ENCODE measurements around the gene ATR.

The ATR gene

DNA sequence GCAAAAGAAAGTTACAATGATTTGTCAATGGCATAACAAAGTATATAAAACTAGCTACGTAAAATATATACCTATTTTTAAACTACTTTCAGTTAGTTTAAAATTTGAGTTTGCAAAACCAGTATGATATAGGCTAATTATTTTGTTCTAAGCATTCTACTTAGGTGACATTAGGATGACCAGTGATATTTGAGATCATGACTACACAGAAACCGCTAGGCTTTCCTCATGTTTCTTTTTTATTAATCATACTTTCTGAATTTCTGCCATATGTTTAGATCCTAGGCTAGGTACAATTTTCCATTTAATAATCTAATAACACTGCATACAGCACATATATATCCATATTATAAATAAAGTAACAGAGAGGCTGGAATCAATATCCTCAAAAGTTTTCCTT, 78.3 kb downstream of the ATR start:
- no peak overlapping the region for H3K4me3 ChIP-seq (ENCODE audit: low read depth, low read length)
- no peak for DNase-seq (ENCODE audit: low read depth)
- TF ChIP-seq, protein P1, sequence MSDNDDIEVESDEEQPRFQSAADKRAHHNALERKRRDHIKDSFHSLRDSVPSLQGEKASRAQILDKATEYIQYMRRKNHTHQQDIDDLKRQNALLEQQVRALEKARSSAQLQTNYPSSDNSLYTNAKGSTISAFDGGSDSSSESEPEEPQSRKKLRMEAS (IDR thresholded peaks at IDR 0.05; ENCODE audit: low read depth, low read length), result no peak
- TF ChIP-seq, protein P2, sequence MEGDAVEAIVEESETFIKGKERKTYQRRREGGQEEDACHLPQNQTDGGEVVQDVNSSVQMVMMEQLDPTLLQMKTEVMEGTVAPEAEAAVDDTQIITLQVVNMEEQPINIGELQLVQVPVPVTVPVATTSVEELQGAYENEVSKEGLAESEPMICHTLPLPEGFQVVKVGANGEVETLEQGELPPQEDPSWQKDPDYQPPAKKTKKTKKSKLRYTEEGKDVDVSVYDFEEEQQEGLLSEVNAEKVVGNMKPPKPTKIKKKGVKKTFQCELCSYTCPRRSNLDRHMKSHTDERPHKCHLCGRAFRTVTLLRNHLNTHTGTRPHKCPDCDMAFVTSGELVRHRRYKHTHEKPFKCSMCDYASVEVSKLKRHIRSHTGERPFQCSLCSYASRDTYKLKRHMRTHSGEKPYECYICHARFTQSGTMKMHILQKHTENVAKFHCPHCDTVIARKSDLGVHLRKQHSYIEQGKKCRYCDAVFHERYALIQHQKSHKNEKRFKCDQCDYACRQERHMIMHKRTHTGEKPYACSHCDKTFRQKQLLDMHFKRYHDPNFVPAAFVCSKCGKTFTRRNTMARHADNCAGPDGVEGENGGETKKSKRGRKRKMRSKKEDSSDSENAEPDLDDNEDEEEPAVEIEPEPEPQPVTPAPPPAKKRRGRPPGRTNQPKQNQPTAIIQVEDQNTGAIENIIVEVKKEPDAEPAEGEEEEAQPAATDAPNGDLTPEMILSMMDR (IDR thresholded peaks at IDR 0.05; ENCODE audit: low read depth, low read length), result no peak
- TF ChIP-seq POLR2A (IDR thresholded peaks at IDR 0.05; ENCODE audit: extremely low read depth, insufficient read length), result no peak
- TF ChIP-seq MYC (IDR thresholded peaks at IDR 0.05; ENCODE audit: low read depth, low read length), result no peak

DNA sequence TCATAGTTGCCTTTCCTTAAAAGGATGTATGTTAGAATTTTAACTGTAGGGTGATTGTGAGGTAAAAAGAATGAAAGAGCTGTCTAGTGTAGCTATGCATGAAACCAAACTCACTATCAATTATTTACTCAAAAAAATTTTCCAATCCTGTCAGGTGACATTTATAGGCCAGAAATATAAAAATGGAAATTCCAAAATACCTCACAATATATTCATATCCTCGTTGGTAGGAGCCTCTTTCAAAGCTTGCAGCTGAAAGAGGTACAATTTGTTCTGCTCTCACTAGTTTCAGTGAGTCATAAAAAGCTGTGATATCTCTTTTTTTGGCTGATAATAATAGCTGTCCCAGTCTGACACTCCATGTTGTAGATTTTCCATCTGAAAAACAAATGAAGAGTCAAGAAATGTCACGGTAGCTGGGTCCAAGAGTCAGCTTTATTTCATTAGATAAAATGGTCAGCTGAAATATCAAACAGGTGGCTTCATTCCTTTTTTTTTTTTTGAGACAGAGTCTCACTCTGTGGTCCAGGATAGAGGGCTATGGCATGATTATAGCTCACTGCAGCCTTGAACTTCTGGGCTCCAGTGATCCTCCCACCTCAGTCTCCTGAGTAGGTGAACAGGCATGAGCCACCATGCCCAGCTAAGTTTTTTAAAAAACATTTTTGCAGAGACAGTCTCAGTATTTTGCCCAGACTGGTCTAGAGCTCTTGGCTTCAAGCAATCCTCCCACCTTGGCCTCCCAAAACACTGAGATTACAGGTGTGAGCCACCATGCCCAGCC, 79.9 kb downstream of the ATR start:
- TF ChIP-seq, protein P2 (IDR thresholded peaks at IDR 0.05; ENCODE audit: low read depth, low read length), result no peak
- TF ChIP-seq MYC (IDR thresholded peaks at IDR 0.05; ENCODE audit: low read depth, low read length) (no peak), POLR2A (IDR thresholded peaks at IDR 0.05; ENCODE audit: extremely low read depth, insufficient read length) (no peak)
- TF ChIP-seq, protein P1 (IDR thresholded peaks at IDR 0.05; ENCODE audit: low read depth, low read length), result no peak
- no peak for DNase-seq (ENCODE audit: low read depth)
- no peak overlapping the region for H3K4me3 ChIP-seq (ENCODE audit: low read depth, low read length)

DNA sequence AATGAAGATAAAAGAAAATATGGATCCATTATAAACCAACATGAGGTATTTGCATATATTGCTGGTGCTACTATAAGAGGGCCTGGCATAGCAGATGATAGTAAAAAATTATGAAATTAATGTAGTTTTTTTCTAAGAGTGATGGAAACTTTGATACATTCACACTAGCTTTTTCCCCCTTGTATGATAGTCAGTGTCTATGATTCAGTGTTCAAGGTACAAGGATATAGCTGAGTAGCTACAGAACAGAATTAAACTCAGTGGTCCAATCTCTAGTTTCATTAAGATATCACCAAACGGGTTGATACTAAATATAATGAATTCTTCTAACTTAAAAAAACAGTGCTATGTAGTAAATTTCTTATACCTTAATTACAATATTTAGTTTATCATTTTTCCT, 80.8 kb downstream of the ATR start:
- DNase-seq (ENCODE audit: low read depth), result no peak
- no peak overlapping the region for H3K4me3 ChIP-seq (ENCODE audit: low read depth, low read length)
- TF ChIP-seq POLR2A (IDR thresholded peaks at IDR 0.05; ENCODE audit: extremely low read depth, insufficient read length), result no peak
- TF ChIP-seq, protein P1 (IDR thresholded peaks at IDR 0.05; ENCODE audit: low read depth, low read length), result no peak
- no peak for TF ChIP-seq MYC (IDR thresholded peaks at IDR 0.05; ENCODE audit: low read depth, low read length)
- TF ChIP-seq, protein P2 (IDR thresholded peaks at IDR 0.05; ENCODE audit: low read depth, low read length), result no peak

DNA sequence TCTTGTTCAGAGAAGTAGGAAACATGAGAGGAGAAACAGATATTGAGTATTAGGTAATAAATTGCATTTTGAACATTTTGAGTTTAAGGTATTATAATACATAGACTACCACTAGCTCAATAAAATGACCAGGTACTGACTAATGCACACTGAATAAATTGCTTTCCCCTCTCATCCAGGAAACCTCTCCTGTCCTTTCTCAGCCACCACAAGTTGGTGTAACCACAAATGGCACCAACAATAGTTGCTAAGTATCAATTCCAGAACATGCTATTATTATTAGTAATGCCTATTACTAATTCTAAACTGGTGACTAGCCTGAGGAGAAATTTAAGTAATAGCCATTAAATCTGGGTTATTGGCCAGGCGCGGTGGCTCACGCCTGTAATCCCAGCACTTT, 83.4 kb downstream of the ATR start:
- H3K4me3 ChIP-seq (ENCODE audit: low read depth, low read length), result no peak overlapping the region
- no peak for DNase-seq (ENCODE audit: low read depth)
- TF ChIP-seq POLR2A (IDR thresholded peaks at IDR 0.05; ENCODE audit: extremely low read depth, insufficient read length), result no peak
- TF ChIP-seq MYC (IDR thresholded peaks at IDR 0.05; ENCODE audit: low read depth, low read length), result no peak
- TF ChIP-seq, protein P2 (IDR thresholded peaks at IDR 0.05; ENCODE audit: low read depth, low read length), result no peak
- TF ChIP-seq, protein P1 (IDR thresholded peaks at IDR 0.05; ENCODE audit: low read depth, low read length), result no peak

DNA sequence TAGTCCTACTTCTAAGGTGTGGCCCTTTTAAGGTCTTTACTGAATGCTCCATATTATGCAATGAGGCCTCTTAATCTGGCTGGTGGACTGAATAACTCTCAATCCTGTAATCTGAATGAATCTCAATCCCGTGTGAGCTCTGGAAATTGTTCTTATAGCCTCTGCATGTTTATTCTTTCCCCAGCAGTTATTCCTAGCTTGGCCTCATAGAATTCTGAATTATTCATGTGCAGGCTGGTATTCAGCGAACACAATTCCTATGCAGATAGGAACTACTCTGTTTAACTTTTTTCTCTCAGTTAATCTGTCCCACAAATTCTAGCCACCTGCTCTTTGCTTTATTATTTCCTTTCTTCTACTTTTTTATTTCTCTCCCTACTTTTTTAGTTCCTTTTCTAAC, 86.3 kb downstream of the ATR start:
- no peak overlapping the region for H3K4me3 ChIP-seq (ENCODE audit: low read depth, low read length)
- TF ChIP-seq, protein P2 (IDR thresholded peaks at IDR 0.05; ENCODE audit: low read depth, low read length), result no peak
- no peak for TF ChIP-seq MYC (IDR thresholded peaks at IDR 0.05; ENCODE audit: low read depth, low read length)
- TF ChIP-seq, protein P1 (IDR thresholded peaks at IDR 0.05; ENCODE audit: low read depth, low read length), result no peak
- TF ChIP-seq POLR2A (IDR thresholded peaks at IDR 0.05; ENCODE audit: extremely low read depth, insufficient read length), result no peak
- DNase-seq (ENCODE audit: low read depth), result no peak
